ENCODE results near the gene MREG. TPM values are rescaled to one million over a fixed set of nuclear protein-coding genes. Genes with fewer than 3 reads are reported as not detected.

MREG gene
- total RNA-seq, 4 donors from 2014 or later: 2.9 to 14.6 (median 3.6) TPM

GRCh38 chr2:216008387-216008786 is 5.0 kb downstream of the MREG start:
- H3K4me3 ChIP-seq: no peak overlapping the region
- no peaks in the 10 kb centered on the region for H3K27me3 ChIP-seq
- peaks cover 0 to 18% (median 0%) of the 10 kb centered on the region in 4 donors for H3K4me1 ChIP-seq
- no peaks in the 10 kb centered on the region for H3K36me3 ChIP-seq
- TF ChIP-seq EP300 (IDR thresholded peaks at IDR 0.05) (no peak), POLR2A (IDR thresholded peaks at IDR 0.05) (no peak), CTCF (IDR thresholded peaks at IDR 0.05) (no peak)
- no peaks in the 10 kb centered on the region for H3K9me3 ChIP-seq
- no peak overlapping the region for H3K27ac ChIP-seq
- no peak for DNase-seq (ENCODE audit: low spot score in 2 of 2)
- WGBS, 2 donors: 69 to 86% methylated on average over 3 of the region's 3 CpGs

- Histone ChIP-seq H3K4me3 (no peak overlapping the region), H3K27me3 (no peaks in the 10 kb centered on the region), H3K4me1 (peaks cover 0 to 12% (median 0%) of the 10 kb centered on the region in 4 donors), H3K9me3 (no peaks in the 10 kb centered on the region), H3K27ac (no peak overlapping the region), H3K36me3 (no peaks in the 10 kb centered on the region)
- no peak for DNase-seq (ENCODE audit: low spot score in 2 of 2)
- 40 to 50% methylated on average over 10 of the region's 10 CpGs for WGBS, 2 donors
- TF ChIP-seq EP300 (IDR thresholded peaks at IDR 0.05) (no peak), POLR2A (IDR thresholded peaks at IDR 0.05) (no peak), CTCF (IDR thresholded peaks at IDR 0.05) (no peak)
Observed at GRCh38 chr2:216006164-216006663, 7.1 kb downstream of the MREG start.

- DNase-seq (ENCODE audit: low spot score in 2 of 2): no peak
- no peak for TF ChIP-seq CTCF (IDR thresholded peaks at IDR 0.05)
- no peak for TF ChIP-seq EP300 (IDR thresholded peaks at IDR 0.05)
- TF ChIP-seq POLR2A (IDR thresholded peaks at IDR 0.05): no peak
- H3K27ac ChIP-seq: no peak overlapping the region
- no peaks in the 10 kb centered on the region for H3K27me3 ChIP-seq
- 95 to 97% methylated on average over 3 of the region's 3 CpGs for WGBS, 2 donors
- no peak overlapping the region for H3K4me3 ChIP-seq
- no peaks in the 10 kb centered on the region for H3K36me3 ChIP-seq
- H3K4me1 ChIP-seq: peaks cover 0 to 12% (median 0%) of the 10 kb centered on the region in 4 donors
- H3K9me3 ChIP-seq: no peaks in the 10 kb centered on the region
Observed at GRCh38 chr2:216004697-216005283, 8.6 kb downstream of the MREG start.

GRCh38 chr2:216003876-216004696 is 9.3 kb downstream of the MREG start:
- TF ChIP-seq EP300 (IDR thresholded peaks at IDR 0.05) (no peak), CTCF (IDR thresholded peaks at IDR 0.05) (no peak), POLR2A (IDR thresholded peaks at IDR 0.05) (no peak)
- DNase-seq (ENCODE audit: low spot score in 2 of 2): no peak
- Histone ChIP-seq H3K27me3 (no peaks in the 10 kb centered on the region), H3K36me3 (no peaks in the 10 kb centered on the region), H3K4me1 (peaks cover 0 to 12% (median 0%) of the 10 kb centered on the region in 4 donors), H3K9me3 (no peaks in the 10 kb centered on the region), H3K27ac (no peak overlapping the region), H3K4me3 (no peak overlapping the region)
- WGBS, 2 donors: 89 to 93% methylated on average over 6 of the region's 6 CpGs

GRCh38 chr2:216002693-216003092 is 10.7 kb downstream of the MREG start:
- WGBS, 2 donors: 91% methylated on average over 2 of the region's 2 CpGs
- Histone ChIP-seq H3K9me3 (no peaks in the 10 kb centered on the region), H3K4me1 (peaks cover 0 to 25% (median 0%) of the 10 kb centered on the region in 4 donors), H3K4me3 (no peak overlapping the region), H3K27me3 (no peaks in the 10 kb centered on the region), H3K27ac (peak overlapping the region in 1 of 4 donors; percentile 53), H3K36me3 (peaks cover 0 to 1% (median 0%) of the 10 kb centered on the region in 3 donors)
- DNase-seq (ENCODE audit: low spot score in 2 of 2): no peak
- TF ChIP-seq POLR2A (IDR thresholded peaks at IDR 0.05): no peak
- TF ChIP-seq EP300 (IDR thresholded peaks at IDR 0.05): no peak
- no peak for TF ChIP-seq CTCF (IDR thresholded peaks at IDR 0.05)
